ENCODE measurements around the gene ADCY10.

ADCY10 gene

GRCh38 chr1:167803358-167804207 lies 110.4 kb downstream of the ADCY10 start:
- Histone ChIP-seq H3K27ac (no peak overlapping the region), H3K4me3 (no peak overlapping the region), H3K9me3 (no peaks in the 10 kb centered on the region), H3K36me3 (no peaks in the 10 kb centered on the region), H3K4me1 (peaks cover 0 to 9% (median 5%) of the 10 kb centered on the region in 4 donors), H3K27me3 (no peaks in the 10 kb centered on the region)
- intact Hi-C loops (cut with DNase I; ENCODE audit: low total_unique reads) = loop anchor here (5.0 to 10.0 kb wide), 2 partner anchors 81 to 281 kb away; partner anchors contain the start of gene MPZL1
- peak; percentile 93 to 95 for DNase-seq
- TF ChIP-seq CTCF (IDR thresholded peaks at IDR 0.05) = peak; percentile 89 to 92

- Histone ChIP-seq H3K4me1 (peaks cover 0 to 16% (median 7%) of the 10 kb centered on the region in 4 donors), H3K9me3 (no peaks in the 10 kb centered on the region), H3K4me3 (no peak overlapping the region), H3K36me3 (no peaks in the 10 kb centered on the region), H3K27ac (no peak overlapping the region), H3K27me3 (no peaks in the 10 kb centered on the region)
- no peak for DNase-seq
- no peak for TF ChIP-seq CTCF (IDR thresholded peaks at IDR 0.05)
- intact Hi-C loops (cut with DNase I; ENCODE audit: low total_unique reads) = loop anchor here (5.0 to 10.0 kb wide), 2 partner anchors 80 to 283 kb away; partner anchors contain the start of gene MPZL1
These were observed 111.7 kb downstream of the ADCY10 start for GRCh38 chr1:167802235-167802634.

- intact Hi-C loops (cut with DNase I; ENCODE audit: low total_unique reads) = loop anchor here (5.0 to 10.0 kb wide), 2 partner anchors 78 to 285 kb away; partner anchors contain the start of gene MPZL1
- no peak overlapping the region for H3K27ac ChIP-seq
- H3K4me3 ChIP-seq = no peak overlapping the region
- no peak for DNase-seq
- TF ChIP-seq CTCF (IDR thresholded peaks at IDR 0.05) = no peak
- no peaks in the 10 kb centered on the region for H3K27me3 ChIP-seq
- H3K36me3 ChIP-seq = no peaks in the 10 kb centered on the region
- no peaks in the 10 kb centered on the region for H3K9me3 ChIP-seq
- H3K4me1 ChIP-seq = peaks cover 0 to 35% (median 13%) of the 10 kb centered on the region in 4 donors
These were observed 113.7 kb downstream of the ADCY10 start for GRCh38 chr1:167800251-167800650.

- no peak for TF ChIP-seq CTCF (IDR thresholded peaks at IDR 0.05)
- H3K4me1 ChIP-seq = peaks cover 0 to 40% (median 13%) of the 10 kb centered on the region in 4 donors
- H3K36me3 ChIP-seq = no peaks in the 10 kb centered on the region
- no peak for DNase-seq
- H3K9me3 ChIP-seq = no peaks in the 10 kb centered on the region
- intact Hi-C loops (cut with DNase I; ENCODE audit: low total_unique reads) = loop anchor here (5.0 to 10.0 kb wide), 3 partner anchors 77 to 285 kb away; partner anchors contain the start of gene MPZL1
- H3K27ac ChIP-seq = no peak overlapping the region
- no peaks in the 10 kb centered on the region for H3K27me3 ChIP-seq
- no peak overlapping the region for H3K4me3 ChIP-seq
These were observed 114.2 kb downstream of the ADCY10 start for GRCh38 chr1:167799747-167800146.

- Histone ChIP-seq H3K36me3 (no peaks in the 10 kb centered on the region), H3K4me1 (peaks cover 0 to 40% (median 13%) of the 10 kb centered on the region in 4 donors), H3K27me3 (no peaks in the 10 kb centered on the region), H3K4me3 (no peak overlapping the region), H3K9me3 (no peaks in the 10 kb centered on the region), H3K27ac (no peak overlapping the region)
- no peak for TF ChIP-seq CTCF (IDR thresholded peaks at IDR 0.05)
- intact Hi-C loops (cut with DNase I; ENCODE audit: low total_unique reads) = loop anchor here (10.0 kb wide), 1 partner anchor 194 kb away; no protein-coding TSS in a partner anchor
- no peak for DNase-seq
These were observed 115.0 kb downstream of the ADCY10 start for GRCh38 chr1:167798952-167799351.
